Fibroblast of lung (primary cell): ENCODE measurements around the gene SDK2.

Source experiments
- EZH2 ChIP-seq: IDR thresholded peaks from 2 replicates; pipeline ENCODE4 v1.5.1; 2012; ENCODE audit warnings: low read length, control low read depth, mild to moderate bottlenecking; ENCODE audit errors: missing control alignments
- TF ChIP-seq, protein P1 (sequence below), 2 donors: IDR thresholded peaks in 1 of 2; conservative IDR thresholded peaks in 1 of 2; 1 replicate in 1 of 2; 2 replicates in 1 of 2; pipeline ENCODE4 v1.5.1; 2011 to 2012; ENCODE audit warnings: low read length in 2 of 2, control low read depth in 1 of 2, inconsistent platforms in 1 of 2, low read depth in 1 of 2, mild to moderate bottlenecking in 1 of 2

DNA sequence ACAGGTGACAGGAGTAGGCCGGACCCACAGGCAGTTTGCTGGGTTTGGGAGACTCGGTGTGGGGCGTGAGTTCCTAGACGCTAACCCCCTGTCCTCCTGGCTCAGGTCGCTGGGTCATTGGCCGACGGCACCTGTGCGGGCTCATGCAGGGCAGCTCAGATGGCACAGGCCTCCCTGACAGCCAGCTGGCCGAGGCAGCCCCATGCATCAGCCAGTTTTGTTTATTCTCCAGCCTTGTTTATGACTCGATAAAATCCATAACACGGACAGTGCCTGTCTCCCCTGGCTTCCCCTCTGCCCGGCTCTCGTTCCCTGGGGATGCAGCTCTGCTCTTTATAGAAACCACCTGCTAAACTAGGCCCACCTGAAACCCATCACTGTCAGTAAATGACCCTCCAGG, 46.0 kb downstream of the SDK2 start:
- TF ChIP-seq, protein P1, sequence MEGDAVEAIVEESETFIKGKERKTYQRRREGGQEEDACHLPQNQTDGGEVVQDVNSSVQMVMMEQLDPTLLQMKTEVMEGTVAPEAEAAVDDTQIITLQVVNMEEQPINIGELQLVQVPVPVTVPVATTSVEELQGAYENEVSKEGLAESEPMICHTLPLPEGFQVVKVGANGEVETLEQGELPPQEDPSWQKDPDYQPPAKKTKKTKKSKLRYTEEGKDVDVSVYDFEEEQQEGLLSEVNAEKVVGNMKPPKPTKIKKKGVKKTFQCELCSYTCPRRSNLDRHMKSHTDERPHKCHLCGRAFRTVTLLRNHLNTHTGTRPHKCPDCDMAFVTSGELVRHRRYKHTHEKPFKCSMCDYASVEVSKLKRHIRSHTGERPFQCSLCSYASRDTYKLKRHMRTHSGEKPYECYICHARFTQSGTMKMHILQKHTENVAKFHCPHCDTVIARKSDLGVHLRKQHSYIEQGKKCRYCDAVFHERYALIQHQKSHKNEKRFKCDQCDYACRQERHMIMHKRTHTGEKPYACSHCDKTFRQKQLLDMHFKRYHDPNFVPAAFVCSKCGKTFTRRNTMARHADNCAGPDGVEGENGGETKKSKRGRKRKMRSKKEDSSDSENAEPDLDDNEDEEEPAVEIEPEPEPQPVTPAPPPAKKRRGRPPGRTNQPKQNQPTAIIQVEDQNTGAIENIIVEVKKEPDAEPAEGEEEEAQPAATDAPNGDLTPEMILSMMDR (conservative IDR thresholded peaks at IDR 0.05 in 1 of 2, IDR thresholded peaks at IDR 0.05 in 1 of 2; ENCODE audit: low read depth in 1 of 2, low read length in 2 of 2): no peak
- no peak for TF ChIP-seq EZH2
